Caco-2 (cell line): Measurements from ENCODE around the gene RNF19B. TPM values are rescaled to one million over a fixed set of nuclear protein-coding genes. Genes with fewer than 3 reads are reported as not detected.
A peak's percentile ranks its signal among the peaks of the same experiment; 100 is the strongest.

Experiments used
- BruUV-seq: library from RNA; stranded (reverse); fragments of 400-500 nt; replicated peaks from 2 replicates; lab custom pipeline; 2021; lab: Mats Ljungman, UMichigan
- CTCF ChIA-PET: fragments of 300-600 bp; sonication (Branson Sonifier 250); formaldehyde crosslinking; loops from one replicate; lab custom pipeline; 2022; ENCODE audit warnings: antibody characterized with exemption; lab: Charles Lee
- POLR2A ChIA-PET: fragments of 300-600 bp; sonication (Branson Sonifier 250); formaldehyde crosslinking; loops from one replicate; lab custom pipeline; 2022; ENCODE audit warnings: antibody characterized with exemption; lab: Charles Lee
- DNase-seq, 2 experiments: peaks; one replicate each; pipeline versions ENCODE4 v3.0.0 to v3.0.0-alpha.2; 2020 to 2022
- H3K27me3 ChIP-seq: replicated peaks from 2 replicates; pipeline ENCODE4 v1.6.0; 2011; ENCODE audit warnings: low read length; ENCODE audit not compliant: control insufficient read depth, insufficient read depth
- H3K36me3 ChIP-seq: 2 replicates; pipeline ENCODE4 v1.5.1; 2011; ENCODE audit warnings: low read length; ENCODE audit not compliant: control insufficient read depth, insufficient read depth
- H3K4me1 ChIP-seq: fragments of 250-450 bp; sonication (Bioruptor Pico); 2 replicates; pipeline ENCODE4 v1.5.1; 2020; ENCODE audit warnings: mild to moderate bottlenecking
- H3K4me3 ChIP-seq: 2 replicates; pipeline ENCODE4 v1.5.1; 2011; ENCODE audit warnings: low read depth, mild to moderate bottlenecking, control low read depth, low read length
- H3K9me3 ChIP-seq: fragments of 250-450 bp; sonication (Bioruptor Pico); 2 replicates; pipeline ENCODE4 v1.5.1; 2020; ENCODE audit warnings: mild to moderate bottlenecking, moderate library complexity
- H3K27ac Mint-ChIP-seq: one replicate; pipeline ENCODE4 v1.8.0; 2022; ENCODE audit warnings: mixed read lengths; ENCODE audit not compliant: unreplicated experiment
- H3K27me3 Mint-ChIP-seq: one replicate; pipeline ENCODE4 v1.8.0; 2022; ENCODE audit warnings: mixed read lengths; ENCODE audit not compliant: insufficient read depth, unreplicated experiment
- H3K36me3 Mint-ChIP-seq: one replicate; pipeline ENCODE4 v1.8.0; 2022; ENCODE audit warnings: mild to moderate bottlenecking, mixed read lengths; ENCODE audit not compliant: insufficient read depth, unreplicated experiment
- H3K4me1 Mint-ChIP-seq: one replicate; pipeline ENCODE4 v1.8.0; 2022; ENCODE audit warnings: low read depth, mixed read lengths; ENCODE audit not compliant: unreplicated experiment
- H3K4me3 Mint-ChIP-seq: one replicate; pipeline ENCODE4 v1.8.0; 2022; ENCODE audit warnings: mild to moderate bottlenecking, moderate library complexity, mixed read lengths; ENCODE audit not compliant: unreplicated experiment
- H3K9me3 Mint-ChIP-seq: one replicate; pipeline ENCODE4 v1.8.0; 2022; ENCODE audit warnings: mixed read lengths; ENCODE audit not compliant: unreplicated experiment
- intact Hi-C: fragments of 100-400 bp; cut with micrococcal nuclease; formaldehyde crosslinking; loops from one replicate; pipeline ENCODE4 v1.10.0; 2022; ENCODE audit not compliant: unreplicated experiment
- total RNA-seq: library from RNA; stranded (reverse); gene quantifications from 2 replicates; pipeline ENCODE4 v1.2.3, GENCODE V29; 2022
- TF ChIP-seq, protein P1 (sequence below), 2 experiments: fragments of 200-600 bp in 1 of 2; IDR thresholded peaks; 1 replicate in 1 of 2; 2 replicates in 1 of 2; pipeline versions ENCODE4 v1.5.1 to v1.8.0; 2011 to 2022; ENCODE audit warnings: antibody characterized with exemption in 1 of 2, control low read depth in 1 of 2, inconsistent platforms in 1 of 2, low read depth in 1 of 2, low read length in 1 of 2, mild to moderate bottlenecking in 1 of 2, moderate library complexity in 1 of 2; ENCODE audit not compliant: insufficient read depth in 1 of 2, severe bottlenecking in 1 of 2, unreplicated experiment in 1 of 2

Gene RNF19B
- total RNA-seq, 1 experiment from 2014 or later = 14.5 TPM

DNA sequence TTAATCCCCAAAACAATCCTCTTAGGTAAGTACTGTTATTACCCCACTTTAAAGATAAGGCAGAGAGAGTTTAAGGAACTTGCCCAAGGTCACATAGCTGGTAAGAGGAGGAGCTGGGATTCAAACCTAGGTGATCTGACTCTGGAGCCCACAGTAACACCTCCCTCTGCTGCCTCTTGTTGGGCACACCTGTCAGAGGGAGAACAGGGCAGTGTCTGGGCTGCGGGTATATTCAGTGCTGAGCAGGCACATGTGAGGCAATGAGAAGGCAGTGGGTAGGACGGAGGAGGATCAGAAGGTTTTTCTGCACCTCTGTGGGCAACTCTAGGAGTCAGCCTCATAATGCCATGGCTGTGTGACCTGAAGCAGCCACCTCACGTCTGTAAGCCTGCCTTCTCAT lies 76.5 kb downstream of the RNF19B start:
- H3K27me3 ChIP-seq = no peaks in the 10 kb centered on the region
- H3K4me3 ChIP-seq = no peak overlapping the region
- H3K4me1 Mint-ChIP-seq = peaks cover 8% of the 10 kb centered on the region
- peaks cover 3% of the 10 kb centered on the region for H3K27me3 Mint-ChIP-seq
- BruUV-seq = no TSS peak
- no peak overlapping the region for H3K4me3 Mint-ChIP-seq
- TF ChIP-seq, protein P1, sequence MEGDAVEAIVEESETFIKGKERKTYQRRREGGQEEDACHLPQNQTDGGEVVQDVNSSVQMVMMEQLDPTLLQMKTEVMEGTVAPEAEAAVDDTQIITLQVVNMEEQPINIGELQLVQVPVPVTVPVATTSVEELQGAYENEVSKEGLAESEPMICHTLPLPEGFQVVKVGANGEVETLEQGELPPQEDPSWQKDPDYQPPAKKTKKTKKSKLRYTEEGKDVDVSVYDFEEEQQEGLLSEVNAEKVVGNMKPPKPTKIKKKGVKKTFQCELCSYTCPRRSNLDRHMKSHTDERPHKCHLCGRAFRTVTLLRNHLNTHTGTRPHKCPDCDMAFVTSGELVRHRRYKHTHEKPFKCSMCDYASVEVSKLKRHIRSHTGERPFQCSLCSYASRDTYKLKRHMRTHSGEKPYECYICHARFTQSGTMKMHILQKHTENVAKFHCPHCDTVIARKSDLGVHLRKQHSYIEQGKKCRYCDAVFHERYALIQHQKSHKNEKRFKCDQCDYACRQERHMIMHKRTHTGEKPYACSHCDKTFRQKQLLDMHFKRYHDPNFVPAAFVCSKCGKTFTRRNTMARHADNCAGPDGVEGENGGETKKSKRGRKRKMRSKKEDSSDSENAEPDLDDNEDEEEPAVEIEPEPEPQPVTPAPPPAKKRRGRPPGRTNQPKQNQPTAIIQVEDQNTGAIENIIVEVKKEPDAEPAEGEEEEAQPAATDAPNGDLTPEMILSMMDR (IDR thresholded peaks at IDR 0.05; ENCODE audit: insufficient read depth in 1 of 2, low read depth in 1 of 2, low read length in 1 of 2, severe bottlenecking in 1 of 2, unreplicated experiment in 1 of 2) = no peak
- peaks cover 7% of the 10 kb centered on the region for H3K36me3 Mint-ChIP-seq
- no peaks in the 10 kb centered on the region for H3K9me3 Mint-ChIP-seq
- ChIA-PET POLR2A (no interaction called here), CTCF (no interaction called here)
- H3K9me3 ChIP-seq = no peaks in the 10 kb centered on the region
- no peak overlapping the region for H3K27ac Mint-ChIP-seq
- DNase-seq = no peak
- no peaks in the 10 kb centered on the region for H3K36me3 ChIP-seq
- H3K4me1 ChIP-seq = no peaks in the 10 kb centered on the region
- intact Hi-C loops = no loop called here

DNA sequence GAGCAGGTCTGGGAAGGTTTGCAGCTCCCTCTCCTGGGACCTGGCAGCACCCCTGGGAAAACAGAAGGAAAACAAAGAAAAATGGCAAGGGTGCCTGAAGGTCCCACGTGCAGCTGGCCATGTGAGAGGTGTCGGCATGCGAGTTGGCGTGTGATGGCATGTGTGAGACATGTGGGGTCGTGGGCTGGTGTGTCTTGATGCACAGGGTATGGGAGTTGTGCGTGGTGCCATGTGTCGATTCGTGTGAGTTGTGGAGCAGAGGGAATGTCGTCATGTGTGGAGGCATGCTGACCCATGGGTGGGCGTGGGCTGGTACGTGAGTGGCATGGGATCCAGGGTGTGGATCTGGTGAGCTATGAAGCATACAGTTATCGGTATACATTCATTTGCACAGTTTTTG lies 77.0 kb downstream of the RNF19B start:
- peaks cover 6% of the 10 kb centered on the region for H3K4me1 Mint-ChIP-seq
- BruUV-seq = no TSS peak
- H3K4me3 ChIP-seq = no peak overlapping the region
- no peaks in the 10 kb centered on the region for H3K9me3 Mint-ChIP-seq
- no peak overlapping the region for H3K27ac Mint-ChIP-seq
- no peaks in the 10 kb centered on the region for H3K4me1 ChIP-seq
- intact Hi-C loops = no loop called here
- no peaks in the 10 kb centered on the region for H3K27me3 ChIP-seq
- H3K36me3 ChIP-seq = no peaks in the 10 kb centered on the region
- POLR2A ChIA-PET = no interaction called here
- CTCF ChIA-PET = no interaction called here
- peaks cover 3% of the 10 kb centered on the region for H3K27me3 Mint-ChIP-seq
- no peak overlapping the region for H3K4me3 Mint-ChIP-seq
- H3K36me3 Mint-ChIP-seq = peaks cover 4% of the 10 kb centered on the region
- TF ChIP-seq, protein P1 (IDR thresholded peaks at IDR 0.05; ENCODE audit: insufficient read depth in 1 of 2, low read depth in 1 of 2, low read length in 1 of 2, severe bottlenecking in 1 of 2, unreplicated experiment in 1 of 2) = no peak
- no peak for DNase-seq
- H3K9me3 ChIP-seq = no peaks in the 10 kb centered on the region

DNA sequence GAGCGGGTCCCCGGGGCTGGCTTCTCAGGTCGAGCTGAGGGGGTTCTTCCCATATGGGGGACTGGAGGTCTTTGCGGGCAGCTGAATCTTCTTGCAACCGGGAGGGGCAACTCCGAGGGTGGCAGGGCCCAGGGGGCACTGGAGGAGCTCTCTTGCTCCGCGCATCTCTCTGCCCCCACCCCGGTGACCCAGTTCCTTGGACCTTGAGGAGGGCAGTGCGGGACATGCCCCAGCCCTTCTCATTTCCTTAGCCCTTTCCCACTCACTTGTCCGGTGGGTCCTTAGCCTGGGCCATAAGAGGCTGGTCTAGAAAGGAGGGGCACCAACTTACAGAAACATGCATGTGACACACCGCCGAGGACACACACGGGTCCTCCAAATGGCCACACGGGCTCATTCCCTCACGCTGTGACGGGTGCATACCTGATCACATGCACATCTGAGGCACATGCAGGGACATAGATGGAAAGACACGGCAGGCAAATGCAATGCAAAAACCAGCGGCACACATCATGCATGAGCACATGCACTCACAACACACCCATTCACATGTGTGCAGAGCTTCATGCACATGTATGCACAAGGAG lies 77.7 kb downstream of the RNF19B start:
- ChIA-PET CTCF (no interaction called here), POLR2A (no interaction called here)
- H3K9me3 Mint-ChIP-seq = no peaks in the 10 kb centered on the region
- Histone ChIP-seq H3K4me1 (no peaks in the 10 kb centered on the region), H3K4me3 (no peak overlapping the region), H3K9me3 (no peaks in the 10 kb centered on the region), H3K27me3 (no peaks in the 10 kb centered on the region), H3K36me3 (no peaks in the 10 kb centered on the region)
- peaks cover 3% of the 10 kb centered on the region for H3K27me3 Mint-ChIP-seq
- H3K4me1 Mint-ChIP-seq = no peaks in the 10 kb centered on the region
- peaks cover 4% of the 10 kb centered on the region for H3K36me3 Mint-ChIP-seq
- TF ChIP-seq, protein P1 (IDR thresholded peaks at IDR 0.05; ENCODE audit: insufficient read depth in 1 of 2, low read depth in 1 of 2, low read length in 1 of 2, severe bottlenecking in 1 of 2, unreplicated experiment in 1 of 2) = no peak
- intact Hi-C loops = no loop called here
- no peak for DNase-seq
- no TSS peak for BruUV-seq
- peak overlapping the region; percentile 17 for H3K4me3 Mint-ChIP-seq
- no peak overlapping the region for H3K27ac Mint-ChIP-seq

Other genes starting within 250 kb of the RNF19B start
- 177 and 184 TPM in 2 replicates for gene YARS1, start 147.5 kb downstream of the RNF19B start, total RNA-seq
- gene S100PBP, start 147.2 kb downstream of the RNF19B start, total RNA-seq = 23.8 and 32.8 TPM in 2 replicates
- 0.67 and 1.1 TPM in 2 replicates for gene FNDC5, start 93.9 kb downstream of the RNF19B start, total RNA-seq
- 0.53 TPM in 1 of 2 replicates, not detected in the other for gene HPCA, start 78.3 kb downstream of the RNF19B start, total RNA-seq
- gene TMEM54, start 63.4 kb downstream of the RNF19B start, total RNA-seq = 48.1 and 50.1 TPM in 2 replicates
- gene AK2, start 72.1 kb upstream of the RNF19B start, total RNA-seq = 127 and 139 TPM in 2 replicates
- gene AZIN2, start 116.3 kb upstream of the RNF19B start, total RNA-seq = 1.5 and 2.3 TPM in 2 replicates
- gene TRIM62, start 217.2 kb upstream of the RNF19B start, total RNA-seq = 2.4 and 2.5 TPM in 2 replicates